HG02610 (cell line): ENCODE measurements around the gene HES3.

Source experiments
- ATAC-seq: cut with Tn5 transposase; IDR thresholded peaks from one replicate; pipeline ENCODE4 v1.9.1; 2021; ENCODE audit warnings: mild to moderate bottlenecking, moderate library complexity; ENCODE audit not compliant: unreplicated experiment

The HES3 gene

DNA sequence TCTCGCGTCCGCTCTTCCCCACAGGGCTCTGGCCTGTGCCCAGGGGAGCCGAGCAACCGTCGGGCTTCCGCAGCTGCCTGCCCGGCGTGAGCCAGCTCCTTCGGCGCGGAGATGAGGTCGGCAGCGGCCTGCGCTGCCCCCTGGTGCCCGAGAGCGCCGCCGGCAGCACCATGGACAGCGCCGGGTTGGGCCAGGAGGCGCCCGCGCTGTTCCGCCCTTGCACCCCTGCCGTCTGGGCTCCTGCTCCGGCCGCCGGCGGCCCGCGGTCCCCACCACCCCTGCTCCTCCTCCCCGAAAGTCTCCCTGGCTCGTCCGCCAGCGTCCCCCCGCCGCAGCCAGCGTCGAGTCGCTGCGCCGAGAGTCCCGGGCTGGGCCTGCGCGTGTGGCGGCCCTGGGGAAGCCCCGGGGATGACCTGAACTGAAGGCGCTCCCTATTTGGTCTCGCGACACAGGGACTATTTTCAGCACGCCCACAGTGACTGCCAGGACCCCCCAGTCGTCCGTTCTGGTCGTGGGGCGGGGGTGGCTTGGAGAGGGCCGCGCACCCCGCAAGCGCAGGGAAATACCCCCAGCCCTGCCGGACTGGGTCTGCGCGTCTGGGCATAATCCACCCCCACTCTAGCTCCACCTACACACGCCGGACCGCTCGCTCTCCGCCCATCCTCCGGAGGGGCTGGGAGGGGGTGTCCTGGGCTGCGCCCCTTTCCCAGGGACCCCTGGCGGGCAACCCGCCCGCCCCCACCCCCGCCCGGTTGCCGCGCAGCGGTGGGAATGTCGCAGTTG, 1.3 kb downstream of the HES3 start:
- ATAC-seq = no peak

DNA sequence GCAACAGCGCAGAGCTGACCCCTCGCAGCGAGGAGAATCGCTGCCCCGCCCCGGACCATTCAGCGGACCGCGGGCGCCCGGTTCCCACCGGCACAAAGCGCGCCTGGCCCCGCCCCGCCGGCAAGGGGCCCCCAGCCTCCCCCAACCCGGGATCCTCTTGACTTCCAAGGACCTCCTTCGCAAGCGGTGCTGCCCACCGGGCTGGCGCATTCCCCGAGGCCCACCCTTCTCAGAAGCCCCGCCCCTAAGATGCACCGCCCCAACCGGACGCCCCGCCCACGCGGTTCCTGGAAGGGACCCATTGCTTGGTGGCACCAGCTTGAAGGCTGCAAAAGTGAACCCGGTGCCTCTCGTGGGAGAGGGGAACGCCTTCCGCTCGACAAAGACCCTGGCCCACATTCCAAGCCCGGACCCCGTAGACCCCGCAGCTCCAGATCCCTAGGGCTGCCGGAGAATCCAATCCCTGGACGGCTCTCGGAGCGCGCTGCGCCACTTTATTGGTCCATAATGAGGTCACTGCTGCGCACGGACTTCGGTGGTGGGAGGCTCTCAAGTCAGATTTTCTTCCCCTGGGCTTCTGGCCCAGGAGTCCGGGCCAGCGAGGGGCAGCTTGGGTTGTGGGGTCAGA, 2.0 kb downstream of the HES3 start:
- no peak for ATAC-seq

DNA sequence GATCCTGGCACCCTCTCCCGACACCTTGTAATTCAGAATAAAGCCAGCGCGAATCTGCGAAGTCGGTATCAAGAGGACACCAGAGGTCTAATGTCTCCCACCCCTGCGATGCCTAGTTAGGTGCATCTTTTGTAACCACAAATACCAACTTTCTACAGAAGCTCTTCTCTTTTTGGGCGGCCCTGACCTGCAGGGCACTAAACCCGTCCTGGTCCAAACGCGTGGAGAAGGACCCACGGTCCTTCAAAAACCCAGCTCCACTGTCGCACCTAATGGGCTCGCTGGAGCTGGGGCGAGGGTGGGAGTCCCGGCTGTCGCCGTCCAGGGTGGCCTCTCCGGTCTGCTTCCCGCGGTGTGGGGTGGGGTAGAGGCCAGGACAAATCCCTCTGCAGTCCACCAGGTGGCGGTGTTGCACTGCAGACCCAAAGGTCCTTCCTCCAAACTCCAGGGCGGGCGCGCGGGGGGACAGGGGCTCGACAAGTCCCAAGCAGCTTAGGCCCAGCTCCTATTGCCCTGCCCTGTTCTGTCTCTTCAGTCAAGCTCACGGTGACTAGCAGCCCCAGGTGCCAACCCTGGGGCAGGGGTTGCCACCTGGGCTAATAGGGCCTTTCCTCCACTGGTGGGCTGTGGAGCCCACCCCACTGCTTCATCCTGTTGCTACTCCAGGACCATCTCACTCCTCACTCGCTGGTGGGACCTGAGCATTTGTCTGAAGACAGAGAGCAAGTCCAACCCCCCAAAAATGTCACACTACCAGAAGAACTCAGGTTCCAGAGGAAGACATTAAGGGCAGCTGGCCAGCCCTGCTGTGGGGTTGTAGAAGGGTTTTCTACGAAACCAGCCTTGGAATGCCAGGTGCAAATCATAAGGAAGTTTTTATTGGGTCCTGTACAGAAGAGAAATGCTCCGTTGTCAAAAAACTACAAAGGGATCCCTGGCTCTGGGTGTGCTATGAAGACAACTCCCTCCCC, 2.8 kb downstream of the HES3 start:
- ATAC-seq = no peak

DNA sequence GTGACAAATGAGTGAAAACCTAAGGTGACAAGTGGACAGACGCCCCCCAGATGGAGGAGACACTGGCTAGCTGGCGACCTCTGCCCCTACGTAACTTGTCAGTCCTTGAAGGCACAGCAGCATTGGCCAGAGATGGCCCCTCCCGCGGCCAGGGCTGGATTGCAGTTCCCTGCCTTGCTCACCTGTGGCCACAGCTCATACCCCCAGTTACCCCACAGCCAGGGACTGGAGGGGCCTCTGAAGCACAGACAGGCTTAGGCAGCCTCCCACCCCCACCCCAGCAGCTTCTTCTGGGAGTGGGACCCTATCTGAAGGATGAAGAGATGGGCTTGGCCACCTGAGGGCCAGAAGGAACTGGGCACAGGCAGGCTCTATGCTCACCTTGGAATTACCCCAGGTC, 3.7 kb downstream of the HES3 start:
- ATAC-seq = no peak

DNA sequence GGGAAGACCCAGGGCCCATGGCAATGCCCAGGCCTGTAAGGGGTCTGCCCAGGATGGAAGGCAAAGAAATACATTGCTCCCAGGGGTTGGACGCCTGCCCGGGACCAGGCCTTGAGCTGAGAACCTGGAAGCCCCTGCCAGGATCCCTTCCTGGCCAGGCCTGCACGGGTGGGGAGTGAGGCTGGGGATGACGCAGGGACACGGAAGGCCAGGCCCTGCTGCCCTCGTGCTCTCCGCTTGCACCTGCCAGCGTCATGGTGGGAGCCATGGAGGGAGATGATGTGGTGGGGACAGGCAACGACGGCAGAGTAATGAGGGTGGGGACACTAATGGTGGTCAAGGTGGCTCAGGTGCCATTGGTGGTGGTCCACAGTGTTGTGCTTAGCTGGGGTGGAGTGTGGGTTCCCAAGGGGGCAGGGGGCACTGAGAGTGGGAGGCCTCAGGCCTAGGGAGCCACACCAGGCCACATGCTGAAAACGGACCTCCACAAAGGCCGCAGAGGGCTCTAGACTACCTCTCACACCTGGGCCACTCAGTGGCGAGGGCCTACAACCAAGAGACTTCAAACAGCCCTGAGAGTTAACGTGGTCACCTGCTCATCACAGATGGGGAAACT, 4.3 kb downstream of the HES3 start:
- ATAC-seq = no peak

DNA sequence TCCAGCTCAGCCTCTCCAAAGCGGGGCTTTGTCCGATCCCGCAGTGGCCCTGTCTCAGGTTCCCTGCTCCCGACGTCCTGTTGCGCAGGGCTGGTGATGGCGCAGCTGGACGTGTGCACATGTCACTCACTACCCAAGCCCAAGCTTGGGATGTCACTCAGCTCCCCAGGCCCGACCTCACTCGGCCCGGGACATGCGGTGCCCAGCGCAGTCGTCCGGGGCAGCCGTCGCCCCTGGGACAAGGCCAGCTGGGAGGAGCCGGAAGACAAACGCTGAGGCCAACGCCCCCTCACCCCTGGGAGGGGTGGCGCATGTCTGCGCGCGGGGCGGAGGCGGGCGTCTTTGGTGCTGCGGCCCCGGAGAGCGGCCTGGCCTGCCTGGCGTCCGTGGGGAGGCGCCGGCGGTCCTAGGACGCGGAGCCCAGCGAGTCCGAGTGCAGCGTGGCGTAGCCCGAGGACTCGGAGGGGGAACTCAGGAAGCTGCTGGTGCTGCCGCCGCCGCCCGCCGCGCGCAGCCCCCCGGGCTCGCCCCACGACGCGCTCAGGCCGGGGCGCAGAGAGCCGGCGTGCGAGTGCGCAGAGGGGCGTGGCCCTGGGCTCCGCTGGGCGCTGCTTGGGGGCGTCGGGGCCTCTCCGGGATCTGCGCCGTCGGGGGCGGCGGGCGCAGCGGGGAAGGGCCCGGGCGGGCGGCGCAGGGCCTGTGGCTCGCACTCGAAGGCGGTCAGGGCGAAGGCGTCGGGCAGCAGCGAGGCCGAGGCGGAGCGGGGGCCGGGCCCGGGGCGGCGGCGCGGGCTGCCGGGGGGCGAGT, 5.2 kb downstream of the HES3 start:
- ATAC-seq = no peak

DNA sequence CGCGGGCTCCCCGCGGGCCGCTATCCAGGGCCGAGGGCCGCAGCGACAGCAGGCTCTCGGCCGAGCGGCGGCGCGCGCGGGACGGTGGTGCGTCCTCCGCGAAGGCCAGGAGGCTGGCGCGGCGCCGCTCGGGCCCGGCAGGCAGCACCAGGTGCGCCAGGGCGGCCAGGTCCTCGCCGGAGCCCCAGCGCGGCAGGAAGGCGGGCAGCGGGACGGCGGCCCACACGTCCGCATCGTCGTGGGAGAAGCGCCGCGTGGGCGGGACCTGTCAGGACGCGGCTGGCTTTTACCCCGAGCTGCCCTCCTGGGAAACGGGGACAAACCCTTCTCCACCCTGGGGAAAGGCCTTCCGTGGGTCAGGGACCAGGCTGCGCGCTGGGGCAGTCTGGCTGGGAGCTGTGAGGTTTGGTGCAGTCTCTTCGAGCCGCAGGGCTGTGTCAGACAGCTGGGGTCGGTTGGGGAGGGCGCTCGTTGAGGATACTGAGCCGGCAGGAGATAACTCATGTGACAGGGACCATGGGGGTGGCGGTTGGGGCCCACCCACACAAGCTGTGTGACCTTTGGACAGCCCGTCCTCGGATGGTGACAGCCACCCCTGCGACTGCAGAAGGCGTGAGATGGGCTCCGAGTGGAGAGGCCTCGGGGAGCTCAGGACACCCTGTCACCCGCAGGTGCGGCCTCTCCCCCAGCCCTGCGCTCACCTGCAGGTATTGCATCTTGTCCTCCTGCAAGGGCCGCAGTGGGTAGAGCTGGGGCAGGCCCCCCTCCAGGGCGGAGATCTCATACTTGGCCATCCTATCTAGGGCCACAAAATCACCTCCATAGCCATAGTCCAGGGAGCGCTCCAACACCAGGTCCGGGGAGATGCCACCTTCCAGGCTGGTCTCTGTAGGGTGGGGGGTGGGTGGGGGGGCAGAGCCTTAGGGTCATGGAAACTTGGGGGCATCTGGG, 6.0 kb downstream of the HES3 start:
- ATAC-seq = no peak

DNA sequence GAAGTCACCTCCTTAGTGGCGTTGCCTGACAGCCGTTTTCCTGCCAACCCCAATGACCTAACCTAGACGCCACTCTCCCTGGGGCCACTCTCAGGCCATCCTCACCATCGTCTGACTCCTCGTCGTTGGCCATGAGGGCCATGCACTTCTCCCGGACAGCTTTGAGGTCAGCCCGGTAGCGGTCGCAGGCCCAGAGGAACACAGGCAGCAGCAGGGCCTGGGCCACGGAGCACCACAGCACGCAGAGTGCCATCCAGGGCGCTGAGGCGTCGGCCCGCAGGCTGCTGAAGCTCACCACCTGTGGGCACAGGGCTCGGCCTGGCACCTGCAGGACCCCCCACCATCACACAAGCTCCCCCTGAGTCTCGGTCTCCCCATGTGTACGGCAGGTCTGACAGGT, 7.3 kb downstream of the HES3 start:
- ATAC-seq = no peak

DNA sequence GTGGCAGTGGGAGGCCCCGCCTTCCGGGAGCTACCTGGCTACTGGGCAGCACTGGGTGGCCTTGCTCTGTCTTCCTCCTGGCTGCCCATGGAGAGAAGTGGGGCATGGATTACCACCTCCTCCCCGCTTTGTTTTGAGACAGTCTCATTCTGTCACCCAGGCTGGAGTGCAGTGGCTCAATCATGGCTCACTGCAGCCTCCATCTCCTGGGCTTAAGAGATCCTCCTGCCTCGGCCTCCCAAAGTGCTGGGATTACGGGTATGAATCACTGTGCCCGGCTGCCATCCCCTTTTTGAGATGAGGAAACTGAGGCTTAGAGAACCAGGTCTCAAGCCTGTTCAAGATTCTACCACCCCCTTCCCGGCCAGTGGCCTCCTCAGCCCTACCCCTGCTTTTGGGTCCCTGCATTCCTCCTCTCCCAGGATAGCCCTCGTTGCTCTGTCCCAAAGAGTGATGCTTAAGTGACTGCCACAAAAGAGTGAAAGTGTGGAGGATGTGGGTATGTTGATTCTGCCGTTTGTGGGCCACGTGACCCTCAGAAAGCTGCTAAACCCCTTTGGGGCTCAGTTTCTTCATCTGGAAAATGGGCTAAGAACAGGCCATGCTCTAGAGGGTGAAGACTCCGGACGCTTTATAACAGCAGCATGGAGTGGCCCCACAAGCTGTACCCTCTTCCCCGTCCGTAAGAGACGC, 7.8 kb downstream of the HES3 start:
- no peak for ATAC-seq

DNA sequence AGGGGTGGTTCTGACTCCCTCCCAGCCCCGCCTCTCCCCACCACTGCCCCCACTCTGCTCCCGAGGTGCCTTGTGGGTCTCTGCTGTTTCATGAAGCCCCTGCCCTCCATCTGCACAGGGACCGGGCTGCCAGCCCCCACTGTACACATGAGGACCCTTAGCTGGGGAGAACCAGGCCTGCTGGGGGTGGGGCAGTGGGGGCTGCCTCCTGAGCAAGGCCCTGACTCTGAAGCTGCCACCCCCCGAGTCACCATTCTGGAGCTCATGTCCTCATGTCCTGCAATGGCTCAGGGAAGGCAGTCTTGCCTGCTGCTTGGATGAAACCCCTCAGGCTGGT, 8.4 kb downstream of the HES3 start:
- ATAC-seq = no peak

DNA sequence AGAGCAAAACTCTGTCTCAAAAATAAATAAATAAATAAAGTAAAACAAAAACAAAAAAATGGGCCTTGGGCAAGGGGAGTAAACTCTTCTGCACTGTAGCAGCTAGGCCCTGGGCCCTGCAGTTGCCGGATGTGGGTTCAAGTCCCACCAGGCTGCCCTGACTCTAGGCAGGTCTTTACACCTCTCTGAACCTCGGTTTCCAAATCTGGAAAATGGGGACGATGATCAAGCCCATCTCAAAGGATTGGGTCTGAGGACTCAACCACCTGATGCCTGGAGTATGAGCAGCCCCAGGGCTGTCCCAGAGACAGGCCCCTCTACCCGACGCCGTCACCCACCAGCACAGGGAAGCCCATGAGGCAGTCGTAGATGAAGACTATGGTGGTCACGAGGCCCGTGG, 9.4 kb downstream of the HES3 start:
- ATAC-seq = no peak

DNA sequence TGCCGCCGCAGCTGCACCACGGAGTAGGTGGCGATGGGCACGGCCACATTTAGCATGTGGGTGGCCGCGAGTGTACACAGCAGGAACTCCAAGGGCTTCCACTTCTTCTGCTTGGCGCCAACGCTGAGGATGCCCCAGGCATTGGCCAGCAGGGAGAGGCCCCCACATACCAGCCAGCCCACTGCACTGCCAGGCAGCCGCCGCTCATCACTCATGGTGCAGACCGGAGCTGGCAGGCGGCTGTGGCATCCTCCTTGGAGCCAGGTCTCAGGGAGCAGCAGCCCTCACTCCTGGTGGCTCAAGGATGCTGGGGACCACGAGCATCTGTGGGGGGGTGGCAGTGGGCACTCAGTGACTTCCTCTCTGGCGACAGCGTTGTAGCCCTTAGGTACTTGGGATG, 10.7 kb downstream of the HES3 start:
- ATAC-seq = no peak

DNA sequence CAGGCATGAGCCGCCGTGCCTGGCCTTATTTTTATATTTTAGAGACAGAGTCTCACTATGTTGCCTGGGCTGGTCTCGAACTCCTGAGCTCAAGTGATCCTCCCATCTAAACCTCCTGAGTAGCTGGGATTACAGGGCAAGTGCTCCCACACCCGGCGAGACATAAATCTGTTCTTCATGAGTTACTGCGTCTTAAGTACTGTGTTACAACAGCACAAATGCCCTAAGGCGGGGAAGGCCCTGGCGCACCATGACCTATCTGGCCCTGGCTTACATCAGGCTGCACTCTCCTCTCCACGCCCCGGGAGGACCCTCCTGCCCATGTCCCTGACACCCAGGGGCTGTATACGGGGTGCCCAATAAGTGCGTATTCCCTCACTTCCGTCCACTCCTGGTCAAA, 12.7 kb downstream of the HES3 start:
- ATAC-seq = no peak

DNA sequence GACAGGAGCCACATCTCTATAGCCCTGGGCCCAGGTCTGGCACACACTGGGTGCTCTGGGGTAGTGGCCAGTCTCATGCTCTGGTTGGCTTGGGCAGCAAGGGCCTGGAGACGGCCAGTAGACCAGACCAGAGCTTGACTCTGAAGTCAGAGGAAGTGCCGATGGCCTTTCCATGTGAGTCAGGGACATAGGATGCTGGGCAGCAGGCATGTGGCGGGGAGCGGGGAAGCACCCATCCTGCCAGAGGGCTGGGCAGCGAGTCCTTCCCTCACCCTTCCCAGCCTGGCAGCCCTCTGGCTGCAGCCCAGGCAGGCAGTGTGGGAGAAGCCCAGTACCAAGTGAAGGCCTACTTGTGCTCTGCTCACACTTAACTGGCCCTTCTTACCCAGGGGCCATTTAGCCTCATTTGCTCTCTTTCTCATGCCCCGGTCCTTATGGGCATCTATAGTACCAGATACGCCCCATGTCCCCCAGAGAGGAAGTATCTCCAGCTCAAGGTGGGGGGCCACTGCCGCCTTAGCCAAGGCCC, 13.6 kb downstream of the HES3 start:
- ATAC-seq = no peak

DNA sequence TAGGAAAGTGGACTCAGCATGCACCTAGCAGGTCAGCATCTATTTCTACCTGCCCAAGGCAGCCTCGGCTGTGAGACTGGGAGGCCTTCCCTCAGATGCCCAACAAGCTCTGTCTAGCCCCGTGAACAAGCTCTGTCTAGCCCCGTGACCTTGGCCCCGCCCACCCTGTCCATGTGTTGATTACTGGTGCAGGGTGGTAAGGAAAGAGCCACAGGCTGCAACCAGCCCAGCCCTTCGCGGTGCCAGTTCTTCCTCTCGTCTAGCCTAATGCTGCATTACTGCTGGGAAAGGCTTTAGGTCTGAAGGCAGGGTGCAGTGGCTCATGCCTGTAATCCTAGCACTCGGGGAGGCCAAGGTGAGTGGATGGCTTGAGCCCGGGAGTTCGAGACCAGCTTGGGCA, 14.7 kb downstream of the HES3 start:
- no peak for ATAC-seq

DNA sequence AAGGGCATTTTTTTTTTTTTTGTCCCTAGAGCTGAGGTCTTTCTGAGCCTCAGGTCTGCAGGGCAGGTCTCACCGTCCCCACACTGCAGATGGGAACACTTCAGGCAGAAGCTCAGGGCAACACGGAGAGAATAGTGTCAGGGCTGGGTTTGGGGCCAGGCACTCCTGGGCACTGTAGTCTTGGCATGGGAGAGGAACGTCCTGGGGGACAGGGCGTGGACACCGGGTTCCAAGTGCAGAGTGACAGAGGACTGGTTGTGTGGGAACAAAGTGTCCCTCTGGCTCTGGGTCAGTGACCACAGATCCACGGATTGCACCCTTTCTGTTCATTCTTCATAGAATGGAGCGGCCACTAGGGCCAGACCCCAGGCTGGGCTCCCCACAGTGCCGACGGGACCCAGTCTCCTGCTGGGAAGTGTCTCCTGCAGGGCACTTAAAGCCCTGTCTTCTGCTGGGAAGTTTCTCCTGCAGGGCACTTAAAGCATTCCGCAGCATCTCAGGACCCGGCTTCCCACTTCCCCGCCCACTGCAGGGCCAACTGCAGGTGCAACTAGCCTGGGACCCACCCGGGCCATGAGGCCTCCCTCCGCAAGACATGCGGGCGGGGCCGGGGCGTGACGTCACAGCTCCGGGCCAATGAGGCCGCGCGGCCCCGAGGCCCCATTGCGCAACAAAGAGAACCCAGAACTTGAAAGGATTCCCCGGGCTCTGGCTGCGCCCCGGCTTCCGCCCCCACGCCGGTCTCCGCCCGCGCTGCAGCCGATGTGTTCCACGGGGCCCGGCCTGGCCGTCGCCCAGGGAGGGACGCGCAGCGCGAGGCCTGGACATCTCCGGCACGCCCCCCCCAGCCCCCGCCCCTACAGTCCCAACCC, 15.7 kb downstream of the HES3 start:
- ATAC-seq = no peak

DNA sequence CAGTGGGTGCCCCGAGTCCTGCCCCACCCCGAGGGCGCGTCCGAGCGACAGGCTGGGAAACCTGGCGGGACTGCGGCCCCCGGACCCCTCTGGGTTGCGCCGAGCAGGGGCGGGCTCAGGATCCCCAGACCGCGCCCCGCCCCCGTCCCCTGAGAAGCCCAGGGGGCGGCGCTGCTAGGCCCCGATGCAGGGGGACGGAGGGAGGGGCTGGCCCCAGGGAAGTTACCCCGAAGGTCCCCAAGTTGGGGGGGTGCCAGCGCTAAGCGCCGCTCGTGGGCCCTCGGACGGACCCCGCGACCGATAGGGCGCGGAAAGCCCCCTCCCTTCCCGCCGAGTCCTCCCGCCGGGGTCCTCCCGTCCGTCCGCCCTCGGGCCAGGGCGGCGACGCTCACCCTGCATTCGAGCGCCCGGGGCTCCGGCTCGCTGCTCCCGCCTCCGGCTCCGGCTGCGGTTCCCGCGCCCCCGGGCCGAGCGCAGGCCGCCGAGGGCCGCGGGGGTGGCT, 16.5 kb downstream of the HES3 start:
- no peak for ATAC-seq
